Activated naive CD4-positive, alpha-beta T cell treated with anti-CD3 and anti-CD28 coated beads, Interleukin-2, amount 10 ng/mL, durations not matched to agents 7 days and 5 days (primary cell): ENCODE measurements around the gene SMAD7.

ENCODE experiments used
- CTCF ChIA-PET: fragments of 350-600 bp; sonication (Branson Sonifier 250); formaldehyde crosslinking; loops from one replicate; lab custom pipeline; 2021; ENCODE audit warnings: antibody characterized with exemption; lab: Charles Lee
- DNase-seq: peaks from one replicate; pipeline ENCODE4 v3.0.0-alpha.2; 2020
- H3K27ac Mint-ChIP-seq: one replicate; pipeline ENCODE4 v1.8.0; 2021; ENCODE audit warnings: mild to moderate bottlenecking, moderate library complexity, mixed read lengths
- H3K27me3 Mint-ChIP-seq: one replicate; pipeline ENCODE4 v1.8.0; 2021; ENCODE audit warnings: mild to moderate bottlenecking, mixed read lengths
- H3K36me3 Mint-ChIP-seq: one replicate; pipeline ENCODE4 v1.8.0; 2021; ENCODE audit warnings: mixed read lengths
- H3K4me1 Mint-ChIP-seq: one replicate; pipeline ENCODE4 v1.8.0; 2021; ENCODE audit warnings: mixed read lengths
- H3K4me3 Mint-ChIP-seq: one replicate; pipeline ENCODE4 v1.8.0; 2021; ENCODE audit warnings: mild to moderate bottlenecking, moderate library complexity, mixed read lengths
- H3K9me3 Mint-ChIP-seq: one replicate; pipeline ENCODE4 v1.8.0; 2021; ENCODE audit warnings: mixed read lengths

The SMAD7 gene

DNA sequence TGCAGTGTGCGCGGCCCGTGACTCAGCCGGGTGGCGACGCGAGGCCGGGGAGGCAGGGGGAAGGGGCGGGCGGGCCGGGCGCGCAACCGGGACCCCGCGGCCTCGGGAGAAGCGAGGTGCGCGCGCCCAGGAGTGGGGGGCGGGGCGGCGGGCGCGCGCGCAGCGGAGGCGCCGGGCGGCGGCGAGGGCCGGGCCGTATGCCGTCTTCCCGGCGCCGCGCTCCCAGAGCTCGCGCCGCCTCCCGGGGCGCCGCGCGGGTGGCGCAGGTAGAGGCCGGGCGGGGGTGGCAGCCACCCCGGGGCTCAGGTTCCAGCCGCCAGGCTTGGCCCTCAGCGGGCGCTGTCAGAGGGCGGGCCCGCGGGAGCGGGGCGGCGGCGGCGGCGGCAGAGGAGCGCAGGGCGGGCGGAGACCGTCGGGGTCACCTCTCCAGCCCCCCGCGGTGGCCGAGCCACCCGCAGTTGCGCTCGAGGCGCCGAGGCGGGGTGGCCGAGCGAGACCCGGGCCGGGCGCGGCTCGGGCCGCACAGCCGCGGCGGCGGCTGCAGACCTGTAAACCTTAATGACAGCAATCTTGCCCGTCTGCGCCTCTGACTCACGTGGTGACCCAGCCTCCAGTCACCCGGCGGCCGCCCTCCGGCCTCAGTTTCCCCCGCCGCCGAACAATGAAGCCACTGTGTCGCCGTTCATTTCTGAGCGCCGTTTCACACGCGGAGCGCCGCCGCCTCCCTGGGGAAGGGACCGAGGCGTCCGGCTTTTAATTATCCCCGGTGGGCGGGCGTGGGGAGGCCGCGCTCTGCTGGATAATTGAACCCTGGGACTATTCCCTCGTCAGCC lies 25.3 kb upstream of the SMAD7 start:
- Mint-ChIP-seq H3K36me3 (peaks cover 2% of the 10 kb centered on the region), H3K27ac (no peak overlapping the region), H3K4me3 (peak overlapping the region; percentile 72), H3K27me3 (peaks cover 88% of the 10 kb centered on the region), H3K9me3 (no peaks in the 10 kb centered on the region), H3K4me1 (peaks cover 6% of the 10 kb centered on the region)
- CTCF ChIA-PET, result interaction anchor here (1.3 kb wide), 1 partner anchor 47 kb away, joined by 3 read pairs; no protein-coding TSS in a partner anchor
- peak; percentile 54 for DNase-seq

DNA sequence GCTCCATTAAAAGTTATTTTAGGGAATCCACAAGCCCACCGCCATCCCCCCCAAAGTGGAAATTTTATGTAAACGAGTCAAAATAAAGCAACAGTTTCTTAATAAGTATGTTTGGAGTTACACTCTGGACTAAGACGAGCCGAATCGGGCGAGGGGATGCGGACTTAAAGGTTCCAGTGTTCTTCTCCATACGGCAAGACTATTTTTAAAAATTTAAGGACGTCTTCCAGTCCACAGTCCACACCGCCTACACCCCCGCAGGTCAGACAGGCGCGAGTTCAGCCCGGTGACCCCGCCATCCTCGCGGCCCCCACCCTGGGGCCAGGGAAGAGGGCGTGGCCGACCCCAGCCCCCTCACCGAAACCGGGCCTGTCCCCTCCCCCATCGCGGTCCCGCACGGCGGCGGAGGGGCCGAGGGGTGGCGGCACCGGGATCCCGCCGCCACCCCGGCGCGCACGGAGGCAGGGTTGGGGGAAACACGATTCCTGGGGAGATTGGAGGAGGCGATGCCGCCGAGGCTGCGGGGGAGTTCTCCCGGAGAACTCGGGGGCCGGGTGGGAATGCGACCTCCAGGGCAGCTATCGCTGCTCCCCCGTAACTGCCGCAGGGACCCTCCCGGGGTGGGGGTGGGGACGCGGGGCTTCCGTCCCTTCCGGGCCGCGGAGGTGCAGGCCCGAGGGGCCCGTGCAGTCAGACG lies 24.5 kb upstream of the SMAD7 start:
- no peak for DNase-seq
- CTCF ChIA-PET, result interaction anchor here (1.3 kb wide), 1 partner anchor 47 kb away, joined by 3 read pairs; no protein-coding TSS in a partner anchor
- Mint-ChIP-seq H3K9me3 (no peaks in the 10 kb centered on the region), H3K4me1 (peaks cover 6% of the 10 kb centered on the region), H3K27ac (no peak overlapping the region), H3K27me3 (peaks cover 91% of the 10 kb centered on the region), H3K36me3 (peaks cover 2% of the 10 kb centered on the region), H3K4me3 (peak overlapping the region; percentile 74)

DNA sequence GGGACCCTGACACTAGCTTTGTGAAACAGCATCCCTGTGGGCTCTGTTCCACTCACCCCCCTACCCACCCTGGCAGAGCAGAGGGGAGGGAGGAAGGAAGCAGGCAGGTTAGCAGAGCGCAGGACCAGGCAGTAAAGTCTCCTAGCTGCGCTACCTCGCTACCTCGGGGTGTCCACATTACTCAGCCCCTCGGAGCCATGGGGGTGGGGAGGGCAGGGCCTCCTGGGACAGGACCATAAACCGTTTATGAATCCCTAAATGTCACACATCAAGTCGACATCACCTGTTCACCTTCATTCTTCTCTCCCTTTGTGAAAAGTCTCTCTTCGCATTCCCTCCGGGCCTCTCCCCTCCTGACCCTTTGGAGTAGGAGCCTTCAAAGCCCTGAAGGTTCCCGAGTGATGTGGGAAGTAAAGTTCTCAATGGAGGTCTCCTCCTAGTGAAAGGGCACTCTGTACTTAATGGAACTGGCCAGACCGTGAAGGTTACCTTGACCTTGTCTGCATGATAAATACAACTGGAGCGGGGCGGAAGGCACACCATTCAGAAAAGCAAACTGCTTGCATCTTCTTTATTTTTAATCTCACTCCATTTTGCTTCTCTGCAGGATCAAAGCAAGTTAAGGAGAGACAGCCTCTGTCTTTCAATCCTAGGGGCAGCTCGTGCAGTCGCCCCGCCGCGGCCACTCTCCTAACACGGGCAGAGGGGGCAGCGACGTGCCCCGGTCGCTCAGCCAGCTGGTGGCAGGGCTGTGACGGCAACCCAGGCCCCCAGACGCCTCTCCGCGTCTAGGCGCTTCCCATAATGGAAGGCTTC lies 23.7 kb upstream of the SMAD7 start:
- CTCF ChIA-PET, result interaction anchor here (1.1 kb wide), 1 partner anchor 318 kb away, joined by 3 read pairs; no protein-coding TSS in a partner anchor
- Mint-ChIP-seq H3K27me3 (peaks cover 92% of the 10 kb centered on the region), H3K36me3 (peaks cover 2% of the 10 kb centered on the region), H3K9me3 (no peaks in the 10 kb centered on the region), H3K27ac (no peak overlapping the region), H3K4me3 (peak overlapping the region; percentile 74), H3K4me1 (peaks cover 6% of the 10 kb centered on the region)
- DNase-seq, result no peak

DNA sequence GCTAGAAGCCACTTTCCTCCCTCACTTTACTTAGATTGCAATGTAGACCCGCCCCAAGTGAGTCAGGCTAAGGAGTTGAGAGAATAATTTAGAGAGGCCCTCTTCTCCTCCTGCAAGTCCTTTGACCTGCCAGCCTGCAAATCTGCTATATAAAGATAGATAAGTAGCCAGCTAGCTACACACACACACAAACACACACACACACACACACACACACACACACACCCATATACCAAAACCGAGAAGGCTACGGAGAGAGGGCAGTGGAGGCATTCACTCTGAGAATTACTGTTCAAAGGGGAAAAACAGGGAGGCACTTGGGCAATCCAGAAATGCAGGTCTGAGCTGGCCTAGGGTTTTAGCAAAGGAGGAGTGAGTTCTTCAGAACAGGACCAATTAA lies 23.0 kb upstream of the SMAD7 start:
- H3K27me3 Mint-ChIP-seq, result peaks cover 92% of the 10 kb centered on the region
- CTCF ChIA-PET, result interaction anchor here (1.1 kb wide), 1 partner anchor 317 kb away, joined by 3 read pairs; no protein-coding TSS in a partner anchor
- H3K36me3 Mint-ChIP-seq, result peaks cover 2% of the 10 kb centered on the region
- H3K27ac Mint-ChIP-seq, result no peak overlapping the region
- no peaks in the 10 kb centered on the region for H3K9me3 Mint-ChIP-seq
- no peak for DNase-seq
- H3K4me1 Mint-ChIP-seq, result peaks cover 6% of the 10 kb centered on the region
- no peak overlapping the region for H3K4me3 Mint-ChIP-seq

GRCh38 chr18:48968412-48969215 lies 17.8 kb upstream of the SMAD7 start:
- H3K4me1 Mint-ChIP-seq, result no peaks in the 10 kb centered on the region
- H3K36me3 Mint-ChIP-seq, result no peaks in the 10 kb centered on the region
- no peak for DNase-seq
- H3K27me3 Mint-ChIP-seq, result peaks cover 71% of the 10 kb centered on the region
- H3K9me3 Mint-ChIP-seq, result no peaks in the 10 kb centered on the region
- CTCF ChIA-PET, result no interaction called here
- no peak overlapping the region for H3K27ac Mint-ChIP-seq
- no peak overlapping the region for H3K4me3 Mint-ChIP-seq

DNA sequence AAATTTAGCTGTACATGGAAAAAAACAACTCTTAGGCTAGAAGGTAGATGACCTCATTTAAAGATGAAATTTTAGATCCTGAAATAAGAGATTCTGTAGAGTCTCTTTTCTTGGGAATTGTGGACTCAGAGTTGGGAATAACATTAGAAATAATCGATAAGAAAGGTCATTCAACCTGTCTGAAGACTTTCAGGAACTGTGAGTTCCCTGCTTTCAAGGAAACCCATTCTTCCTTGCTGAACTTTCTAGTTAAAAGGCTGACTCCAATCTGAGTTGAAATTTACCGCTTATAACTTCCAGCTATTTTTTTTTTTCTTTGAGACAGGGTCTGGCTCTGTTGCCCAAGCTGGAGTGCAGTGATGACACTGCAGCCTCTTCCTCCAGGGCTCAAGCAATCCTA lies 16.8 kb upstream of the SMAD7 start:
- no peaks in the 10 kb centered on the region for H3K9me3 Mint-ChIP-seq
- H3K36me3 Mint-ChIP-seq, result no peaks in the 10 kb centered on the region
- peaks cover 74% of the 10 kb centered on the region for H3K27me3 Mint-ChIP-seq
- CTCF ChIA-PET, result no interaction called here
- no peak for DNase-seq
- H3K27ac Mint-ChIP-seq, result no peak overlapping the region
- H3K4me3 Mint-ChIP-seq, result no peak overlapping the region
- no peaks in the 10 kb centered on the region for H3K4me1 Mint-ChIP-seq

DNA sequence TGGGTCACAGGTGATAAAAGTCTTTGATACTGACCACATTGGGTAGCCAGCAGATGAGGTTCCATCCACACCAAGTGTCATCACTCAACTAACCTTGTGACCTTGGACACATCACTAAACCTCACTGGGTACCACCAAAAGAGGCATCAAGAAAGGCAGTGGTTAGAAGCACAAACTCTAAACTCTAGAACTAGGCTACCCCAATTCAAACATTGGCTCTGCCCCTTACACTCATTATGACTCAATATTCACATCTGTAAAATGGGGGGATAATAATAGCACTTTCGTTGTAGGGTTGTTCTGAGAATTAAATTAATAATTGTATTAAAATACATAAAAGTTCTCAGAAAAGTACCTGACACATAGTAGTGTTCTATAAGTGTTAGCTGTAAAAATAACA lies 15.8 kb upstream of the SMAD7 start:
- Mint-ChIP-seq H3K27ac (no peak overlapping the region), H3K27me3 (peaks cover 73% of the 10 kb centered on the region), H3K4me3 (no peak overlapping the region), H3K36me3 (no peaks in the 10 kb centered on the region), H3K9me3 (no peaks in the 10 kb centered on the region), H3K4me1 (no peaks in the 10 kb centered on the region)
- CTCF ChIA-PET, result no interaction called here
- DNase-seq, result no peak

DNA sequence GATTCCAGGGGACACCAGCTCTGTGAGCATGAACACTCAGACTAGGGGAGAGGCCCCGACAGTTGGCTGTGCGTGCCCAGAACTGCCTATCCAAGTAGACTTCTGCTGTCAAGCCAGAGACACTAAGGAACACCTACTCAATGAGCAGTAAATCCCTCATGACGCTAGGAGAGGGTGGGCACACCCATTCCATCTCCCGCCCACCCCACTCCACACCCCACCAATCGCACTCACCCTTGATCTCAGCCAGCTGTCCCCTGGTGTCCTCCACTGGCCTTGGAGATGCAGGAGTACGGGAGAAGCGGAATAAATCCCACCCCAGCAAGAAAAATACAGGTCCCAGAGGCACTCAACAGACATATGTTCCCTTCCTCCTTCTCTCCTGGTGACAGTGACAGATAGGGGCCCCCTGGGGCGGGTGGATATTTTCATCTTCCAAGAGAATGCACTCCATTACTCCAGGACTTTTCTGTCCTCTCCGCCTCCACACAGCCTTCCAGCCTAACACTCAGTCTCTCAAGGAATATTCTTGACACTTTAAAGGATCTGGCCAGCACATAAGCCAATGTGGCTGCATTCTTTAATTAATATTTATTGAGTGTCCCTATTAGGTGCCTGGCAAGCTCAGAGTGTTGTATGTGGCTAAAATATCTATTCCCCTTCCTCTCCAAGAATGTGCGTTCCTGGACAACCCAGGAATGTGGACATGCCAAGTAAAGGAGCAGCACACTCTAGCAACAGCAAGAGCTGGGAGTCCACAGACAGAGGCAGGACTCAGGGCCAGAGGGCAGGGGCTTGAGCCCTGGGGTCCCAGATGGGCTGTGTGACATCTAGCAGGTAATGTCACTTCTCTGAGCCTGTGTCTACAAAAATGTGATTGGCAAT lies 13.1 kb upstream of the SMAD7 start:
- H3K9me3 Mint-ChIP-seq, result no peaks in the 10 kb centered on the region
- DNase-seq, result no peak
- no peak overlapping the region for H3K4me3 Mint-ChIP-seq
- peaks cover 64% of the 10 kb centered on the region for H3K27me3 Mint-ChIP-seq
- no peaks in the 10 kb centered on the region for H3K4me1 Mint-ChIP-seq
- H3K27ac Mint-ChIP-seq, result no peak overlapping the region
- CTCF ChIA-PET, result interaction anchor here (0.7 kb wide), 1 partner anchor 25 kb away, joined by 3 read pairs; no protein-coding TSS in a partner anchor
- H3K36me3 Mint-ChIP-seq, result no peaks in the 10 kb centered on the region

GRCh38 chr18:48962994-48963561 lies 12.3 kb upstream of the SMAD7 start:
- CTCF ChIA-PET, result interaction anchor here (0.7 kb wide), 1 partner anchor 26 kb away, joined by 3 read pairs; no protein-coding TSS in a partner anchor
- Mint-ChIP-seq H3K4me1 (no peaks in the 10 kb centered on the region), H3K4me3 (no peak overlapping the region), H3K27me3 (peaks cover 58% of the 10 kb centered on the region), H3K36me3 (no peaks in the 10 kb centered on the region), H3K9me3 (no peaks in the 10 kb centered on the region), H3K27ac (no peak overlapping the region)
- no peak for DNase-seq

DNA sequence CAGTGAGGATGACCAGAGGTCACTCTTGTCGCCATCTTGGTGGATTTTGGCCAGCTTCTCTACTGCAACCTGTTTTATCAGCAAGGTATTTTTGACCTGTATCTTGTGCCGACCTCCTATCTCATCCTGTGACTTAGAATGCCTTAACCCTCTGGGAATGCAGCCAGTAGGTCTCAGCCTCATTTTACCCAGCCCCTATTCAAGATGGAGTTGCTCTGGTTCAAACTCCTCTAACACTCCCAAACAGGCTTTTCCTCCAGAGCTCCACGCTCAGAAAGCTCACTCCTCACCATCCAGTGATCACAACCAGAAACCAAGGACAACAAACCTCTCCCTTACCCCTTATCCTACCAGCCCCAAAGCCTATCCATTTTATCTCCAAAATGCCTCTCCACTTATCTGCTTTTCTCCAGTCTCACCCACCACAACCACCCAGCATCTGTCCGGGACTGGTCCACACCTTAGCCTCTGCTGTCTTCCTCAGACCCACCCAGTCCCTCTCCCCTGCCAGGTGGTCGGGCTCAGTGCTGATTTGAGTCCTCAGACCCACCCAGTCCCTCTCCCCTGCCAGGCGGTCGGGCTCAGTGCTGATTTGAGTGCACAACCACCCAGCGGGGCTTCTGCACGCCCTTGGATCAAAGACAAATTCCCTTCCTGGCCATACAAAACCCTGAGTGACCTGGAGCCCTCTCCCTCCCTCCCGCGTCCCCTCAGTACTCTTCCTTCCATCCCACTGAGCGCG lies 11.7 kb upstream of the SMAD7 start:
- H3K27ac Mint-ChIP-seq, result no peak overlapping the region
- CTCF ChIA-PET, result no interaction called here
- H3K4me3 Mint-ChIP-seq, result no peak overlapping the region
- DNase-seq, result no peak
- H3K36me3 Mint-ChIP-seq, result no peaks in the 10 kb centered on the region
- H3K9me3 Mint-ChIP-seq, result no peaks in the 10 kb centered on the region
- H3K27me3 Mint-ChIP-seq, result peaks cover 57% of the 10 kb centered on the region
- H3K4me1 Mint-ChIP-seq, result no peaks in the 10 kb centered on the region

GRCh38 chr18:48961547-48961946 lies 10.8 kb upstream of the SMAD7 start:
- H3K9me3 Mint-ChIP-seq, result no peaks in the 10 kb centered on the region
- H3K27ac Mint-ChIP-seq, result no peak overlapping the region
- H3K4me3 Mint-ChIP-seq, result no peak overlapping the region
- peaks cover 65% of the 10 kb centered on the region for H3K27me3 Mint-ChIP-seq
- CTCF ChIA-PET, result no interaction called here
- no peak for DNase-seq
- H3K4me1 Mint-ChIP-seq, result peaks cover 2% of the 10 kb centered on the region
- no peaks in the 10 kb centered on the region for H3K36me3 Mint-ChIP-seq
